ENCODE results near the gene ACD. TPM values are rescaled to one million over a fixed set of nuclear protein-coding genes. Genes with fewer than 3 reads are reported as not detected.

The ACD gene
- total RNA-seq, 1 donor from 2014 or later = 31.6 TPM

- no peaks in the 10 kb centered on the region for H3K4me1 Mint-ChIP-seq (ENCODE audit: unreplicated experiment)
- TF ChIP-seq CTCF (conservative IDR thresholded peaks at IDR 0.05) = no peak
- H3K27ac Mint-ChIP-seq = no peak overlapping the region
- no peak for DNase-seq (ENCODE audit: extremely low spot score, unreplicated experiment)
- peak overlapping the region; percentile 45 for H3K4me3 Mint-ChIP-seq
- H3K9me3 Mint-ChIP-seq = no peaks in the 10 kb centered on the region
- H3K36me3 Mint-ChIP-seq = peaks cover 3% of the 10 kb centered on the region
- peaks cover 41% of the 10 kb centered on the region for H3K27me3 Mint-ChIP-seq
These were observed 4.7 kb downstream of the ACD start for GRCh38 chr16:67655363-67655762.

- H3K27me3 Mint-ChIP-seq = peaks cover 46% of the 10 kb centered on the region
- TF ChIP-seq CTCF (conservative IDR thresholded peaks at IDR 0.05) = no peak
- H3K27ac Mint-ChIP-seq = no peak overlapping the region
- no peaks in the 10 kb centered on the region for H3K4me1 Mint-ChIP-seq (ENCODE audit: unreplicated experiment)
- H3K9me3 Mint-ChIP-seq = no peaks in the 10 kb centered on the region
- peak overlapping the region; percentile 20 for H3K4me3 Mint-ChIP-seq
- peaks cover 3% of the 10 kb centered on the region for H3K36me3 Mint-ChIP-seq
- DNase-seq (ENCODE audit: extremely low spot score, unreplicated experiment) = no peak
These were observed 5.6 kb downstream of the ACD start for GRCh38 chr16:67654403-67654911.

- Mint-ChIP-seq H3K9me3 (no peaks in the 10 kb centered on the region), H3K4me3 (peak overlapping the region; percentile 86)
- TF ChIP-seq CTCF (conservative IDR thresholded peaks at IDR 0.05) = no peak
These were observed 6.2 kb downstream of the ACD start for GRCh38 chr16:67653789-67654402.

GRCh38 chr16:67653128-67653788 is 6.8 kb downstream of the ACD start:
- no peaks in the 10 kb centered on the region for H3K4me1 Mint-ChIP-seq (ENCODE audit: unreplicated experiment)
- no peaks in the 10 kb centered on the region for H3K9me3 Mint-ChIP-seq
- peaks cover 3% of the 10 kb centered on the region for H3K36me3 Mint-ChIP-seq
- H3K27ac Mint-ChIP-seq = no peak overlapping the region
- peak; percentile 70 for TF ChIP-seq CTCF (conservative IDR thresholded peaks at IDR 0.05)
- peak overlapping the region; percentile 86 for H3K4me3 Mint-ChIP-seq
- DNase-seq (ENCODE audit: extremely low spot score, unreplicated experiment) = no peak
- peaks cover 46% of the 10 kb centered on the region for H3K27me3 Mint-ChIP-seq

More at GRCh38 chr16:67653789-67654402, 6.2 kb downstream of the ACD start:
- Mint-ChIP-seq H3K27ac (no peak overlapping the region), H3K4me1 (ENCODE audit: unreplicated experiment) (no peaks in the 10 kb centered on the region), H3K27me3 (peaks cover 46% of the 10 kb centered on the region), H3K36me3 (peaks cover 3% of the 10 kb centered on the region)
- no peak for DNase-seq (ENCODE audit: extremely low spot score, unreplicated experiment)

- peak overlapping the region; percentile 84 for H3K4me3 Mint-ChIP-seq
- H3K36me3 Mint-ChIP-seq = peaks cover 3% of the 10 kb centered on the region
- H3K27me3 Mint-ChIP-seq = peaks cover 46% of the 10 kb centered on the region
- no peak for TF ChIP-seq CTCF (conservative IDR thresholded peaks at IDR 0.05)
- no peaks in the 10 kb centered on the region for H3K4me1 Mint-ChIP-seq (ENCODE audit: unreplicated experiment)
- DNase-seq (ENCODE audit: extremely low spot score, unreplicated experiment) = no peak
- no peaks in the 10 kb centered on the region for H3K9me3 Mint-ChIP-seq
- H3K27ac Mint-ChIP-seq = no peak overlapping the region
These were observed 7.4 kb downstream of the ACD start for GRCh38 chr16:67652578-67653127.
